Neural progenitor cell (in vitro differentiated cells): ENCODE measurements around the gene F2RL3. TPM values are rescaled to one million over a fixed set of nuclear protein-coding genes. Genes with fewer than 3 reads are reported as not detected.
A peak's percentile ranks its signal among the peaks of the same experiment; 100 is the strongest.

Experiments used
- DNase-seq: peaks from one replicate; pipeline ENCODE4 v3.0.0-alpha.2; 2016; ENCODE audit warnings: low spot score
- H2AFZ ChIP-seq: fragments of 200-600 bp; sonication (generic); replicated peaks from 2 replicates; pipeline ENCODE4 v1.6.1; 2016; ENCODE audit warnings: antibody characterized with exemption
- H3F3A ChIP-seq: fragments of 200-600 bp; sonication (generic); 2 replicates; pipeline ENCODE4 v1.6.1; 2016; ENCODE audit warnings: antibody characterized with exemption, low read depth
- H3K27ac ChIP-seq: fragments of 200-600 bp; sonication (generic); 2 replicates; pipeline ENCODE4 v1.5.1; 2016; ENCODE audit warnings: mild to moderate bottlenecking
- H3K27me3 ChIP-seq: fragments of 200-600 bp; sonication (generic); 2 replicates; pipeline ENCODE4 v1.6.1; 2016; ENCODE audit warnings: mild to moderate bottlenecking, moderate library complexity
- H3K36me3 ChIP-seq: fragments of 200-600 bp; sonication (generic); 2 replicates; pipeline ENCODE4 v1.5.1; 2016
- H3K4me1 ChIP-seq: fragments of 200-600 bp; sonication (generic); 2 replicates; pipeline ENCODE4 v1.6.1; 2016; ENCODE audit warnings: mixed run types
- H3K4me2 ChIP-seq: fragments of 200-600 bp; sonication (generic); 2 replicates; pipeline ENCODE4 v1.6.1; 2016
- H3K4me3 ChIP-seq: fragments of 200-600 bp; sonication (generic); 2 replicates; pipeline ENCODE4 v1.5.1; 2016
- H3K79me2 ChIP-seq: fragments of 200-600 bp; sonication (generic); 2 replicates; pipeline ENCODE4 v1.6.1; 2016; ENCODE audit warnings: low read depth
- H3K9ac ChIP-seq: fragments of 200-600 bp; sonication (generic); 2 replicates; pipeline ENCODE4 v1.6.1; 2016
- H3K9me3 ChIP-seq: fragments of 200-600 bp; sonication (generic); 2 replicates; pipeline ENCODE4 v1.5.1; 2016; ENCODE audit warnings: low read depth
- H4K20me1 ChIP-seq: fragments of 200-600 bp; sonication (generic); 2 replicates; pipeline ENCODE4 v1.6.1; 2016; ENCODE audit warnings: low read depth
- H3K27ac Mint-ChIP-seq: 3 replicates; pipeline ENCODE4 v1.8.0; 2021; ENCODE audit warnings: mixed read lengths
- H3K27me3 Mint-ChIP-seq: 2 replicates; pipeline ENCODE4 v1.8.0; 2022; ENCODE audit warnings: low read depth, mild to moderate bottlenecking, inconsistent platforms, moderate library complexity, mixed read lengths; ENCODE audit not compliant: insufficient read depth
- H3K36me3 Mint-ChIP-seq: 3 replicates; pipeline ENCODE4 v1.8.0; 2021; ENCODE audit warnings: mixed read lengths
- H3K4me1 Mint-ChIP-seq: 3 replicates; pipeline ENCODE4 v1.8.0; 2021; ENCODE audit warnings: mixed read lengths
- H3K4me3 Mint-ChIP-seq: 3 replicates; pipeline ENCODE4 v1.8.0; 2021; ENCODE audit warnings: mild to moderate bottlenecking, moderate library complexity, mixed read lengths
- H3K9me3 Mint-ChIP-seq: 3 replicates; pipeline ENCODE4 v1.8.0; 2020; ENCODE audit warnings: mixed read lengths
- EZH2 ChIP-seq: fragments of 200-600 bp; sonication (generic); IDR thresholded peaks from 2 replicates; pipeline ENCODE4 v1.6.1; 2017; ENCODE audit warnings: antibody characterized with exemption, mild to moderate bottlenecking, moderate library complexity
- EZH2phosphoT487 ChIP-seq: fragments of 200-600 bp; sonication (generic); IDR thresholded peaks from 2 replicates; pipeline ENCODE4 v1.6.1; 2017; ENCODE audit warnings: antibody characterized with exemption
- total RNA-seq: library from RNA; depleted of rRNA; stranded (reverse); fragments of >200 nt; gene quantifications from 2 replicates; pipeline ENCODE4 v1.2.3, GENCODE V29; 2015; ENCODE audit warnings: low replicate concordance
- TF ChIP-seq, protein P1 (sequence below): fragments of 200-600 bp; sonication (generic); IDR thresholded peaks from 2 replicates; pipeline ENCODE4 v1.5.1; 2017; ENCODE audit warnings: antibody characterized with exemption, mild to moderate bottlenecking

The F2RL3 gene
- total RNA-seq, 1 donor from 2014 or later, result not detected

DNA sequence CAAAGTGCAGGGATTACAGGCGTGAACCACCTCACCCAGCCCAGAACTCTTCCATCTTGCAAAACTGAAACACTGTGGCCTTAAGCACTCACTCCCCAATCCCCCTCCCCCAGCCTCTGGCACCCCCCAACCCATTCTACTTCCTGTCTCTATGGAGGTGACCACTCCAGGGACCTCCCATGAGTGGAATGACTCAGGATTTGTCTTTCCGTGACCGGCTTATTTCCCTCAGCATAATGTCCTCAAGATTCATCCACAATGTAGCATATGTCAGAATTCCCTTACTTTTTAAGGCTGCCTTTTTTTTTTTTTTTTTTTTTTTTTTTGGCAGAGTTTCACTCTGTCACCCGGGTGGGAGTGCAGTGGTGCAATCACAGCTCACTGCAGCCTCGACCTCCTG is 3.6 kb upstream of the F2RL3 start:
- Histone ChIP-seq H2AFZ (no peak overlapping the region), H3K4me2 (no peak overlapping the region), H4K20me1 (no peaks in the 10 kb centered on the region), H3K9me3 (no peaks in the 10 kb centered on the region), H3K36me3 (no peaks in the 10 kb centered on the region), H3K9ac (no peak overlapping the region), H3K4me1 (no peaks in the 10 kb centered on the region), H3K27me3 (no peaks in the 10 kb centered on the region), H3K27ac (no peak overlapping the region), H3K4me3 (no peak overlapping the region), H3F3A (no peaks in the 10 kb centered on the region), H3K79me2 (no peaks in the 10 kb centered on the region)
- H3K4me1 Mint-ChIP-seq, result peaks cover 8% of the 10 kb centered on the region
- DNase-seq, result no peak
- H3K27me3 Mint-ChIP-seq, result peaks cover 4% of the 10 kb centered on the region
- TF ChIP-seq, protein P1, sequence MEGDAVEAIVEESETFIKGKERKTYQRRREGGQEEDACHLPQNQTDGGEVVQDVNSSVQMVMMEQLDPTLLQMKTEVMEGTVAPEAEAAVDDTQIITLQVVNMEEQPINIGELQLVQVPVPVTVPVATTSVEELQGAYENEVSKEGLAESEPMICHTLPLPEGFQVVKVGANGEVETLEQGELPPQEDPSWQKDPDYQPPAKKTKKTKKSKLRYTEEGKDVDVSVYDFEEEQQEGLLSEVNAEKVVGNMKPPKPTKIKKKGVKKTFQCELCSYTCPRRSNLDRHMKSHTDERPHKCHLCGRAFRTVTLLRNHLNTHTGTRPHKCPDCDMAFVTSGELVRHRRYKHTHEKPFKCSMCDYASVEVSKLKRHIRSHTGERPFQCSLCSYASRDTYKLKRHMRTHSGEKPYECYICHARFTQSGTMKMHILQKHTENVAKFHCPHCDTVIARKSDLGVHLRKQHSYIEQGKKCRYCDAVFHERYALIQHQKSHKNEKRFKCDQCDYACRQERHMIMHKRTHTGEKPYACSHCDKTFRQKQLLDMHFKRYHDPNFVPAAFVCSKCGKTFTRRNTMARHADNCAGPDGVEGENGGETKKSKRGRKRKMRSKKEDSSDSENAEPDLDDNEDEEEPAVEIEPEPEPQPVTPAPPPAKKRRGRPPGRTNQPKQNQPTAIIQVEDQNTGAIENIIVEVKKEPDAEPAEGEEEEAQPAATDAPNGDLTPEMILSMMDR, result no peak
- no peak for TF ChIP-seq EZH2phosphoT487
- no peak for TF ChIP-seq EZH2
- no peak overlapping the region for H3K4me3 Mint-ChIP-seq
- peaks cover 15% of the 10 kb centered on the region for H3K36me3 Mint-ChIP-seq
- H3K27ac Mint-ChIP-seq, result no peak overlapping the region
- peaks cover 22% of the 10 kb centered on the region for H3K9me3 Mint-ChIP-seq

DNA sequence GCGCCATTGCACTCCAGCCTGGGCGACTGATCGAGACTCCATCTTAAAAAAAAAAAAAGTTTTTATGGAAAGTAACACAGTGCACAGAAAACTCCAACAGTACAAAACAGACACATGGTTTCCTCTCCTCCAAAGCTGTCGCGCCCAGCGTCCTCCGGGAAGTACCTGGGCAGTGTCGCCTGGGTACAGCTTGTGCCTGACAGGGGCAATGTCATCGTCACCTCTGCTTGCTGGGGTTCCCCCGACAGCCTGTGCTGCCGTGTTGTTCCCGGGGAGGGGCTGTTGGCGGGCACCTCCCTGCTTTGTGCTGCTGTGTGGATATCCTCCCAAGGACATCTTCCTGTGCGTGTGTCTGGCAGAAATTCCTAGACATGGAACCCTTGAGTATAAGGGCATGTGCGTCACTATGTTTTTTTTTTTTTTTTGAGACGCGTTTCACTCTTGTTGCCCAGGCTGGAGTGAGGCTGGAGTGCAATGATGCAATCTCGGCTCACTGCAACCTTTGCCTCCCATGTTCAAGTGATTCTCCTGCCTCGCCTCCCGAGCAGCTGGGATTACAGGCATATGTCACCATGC is 2.4 kb upstream of the F2RL3 start:
- H3K27ac Mint-ChIP-seq, result no peak overlapping the region
- Histone ChIP-seq H4K20me1 (no peaks in the 10 kb centered on the region), H3K4me3 (no peak overlapping the region), H2AFZ (no peak overlapping the region), H3F3A (no peaks in the 10 kb centered on the region), H3K4me1 (no peaks in the 10 kb centered on the region), H3K27me3 (no peaks in the 10 kb centered on the region), H3K9ac (no peak overlapping the region), H3K9me3 (no peaks in the 10 kb centered on the region), H3K36me3 (no peaks in the 10 kb centered on the region), H3K79me2 (no peaks in the 10 kb centered on the region), H3K27ac (no peak overlapping the region), H3K4me2 (no peak overlapping the region)
- no peak for DNase-seq
- H3K9me3 Mint-ChIP-seq, result peaks cover 17% of the 10 kb centered on the region
- H3K4me3 Mint-ChIP-seq, result no peak overlapping the region
- TF ChIP-seq EZH2, result no peak
- TF ChIP-seq, protein P1, result no peak
- TF ChIP-seq EZH2phosphoT487, result no peak
- peaks cover 5% of the 10 kb centered on the region for H3K27me3 Mint-ChIP-seq
- peaks cover 4% of the 10 kb centered on the region for H3K36me3 Mint-ChIP-seq
- peaks cover 8% of the 10 kb centered on the region for H3K4me1 Mint-ChIP-seq

DNA sequence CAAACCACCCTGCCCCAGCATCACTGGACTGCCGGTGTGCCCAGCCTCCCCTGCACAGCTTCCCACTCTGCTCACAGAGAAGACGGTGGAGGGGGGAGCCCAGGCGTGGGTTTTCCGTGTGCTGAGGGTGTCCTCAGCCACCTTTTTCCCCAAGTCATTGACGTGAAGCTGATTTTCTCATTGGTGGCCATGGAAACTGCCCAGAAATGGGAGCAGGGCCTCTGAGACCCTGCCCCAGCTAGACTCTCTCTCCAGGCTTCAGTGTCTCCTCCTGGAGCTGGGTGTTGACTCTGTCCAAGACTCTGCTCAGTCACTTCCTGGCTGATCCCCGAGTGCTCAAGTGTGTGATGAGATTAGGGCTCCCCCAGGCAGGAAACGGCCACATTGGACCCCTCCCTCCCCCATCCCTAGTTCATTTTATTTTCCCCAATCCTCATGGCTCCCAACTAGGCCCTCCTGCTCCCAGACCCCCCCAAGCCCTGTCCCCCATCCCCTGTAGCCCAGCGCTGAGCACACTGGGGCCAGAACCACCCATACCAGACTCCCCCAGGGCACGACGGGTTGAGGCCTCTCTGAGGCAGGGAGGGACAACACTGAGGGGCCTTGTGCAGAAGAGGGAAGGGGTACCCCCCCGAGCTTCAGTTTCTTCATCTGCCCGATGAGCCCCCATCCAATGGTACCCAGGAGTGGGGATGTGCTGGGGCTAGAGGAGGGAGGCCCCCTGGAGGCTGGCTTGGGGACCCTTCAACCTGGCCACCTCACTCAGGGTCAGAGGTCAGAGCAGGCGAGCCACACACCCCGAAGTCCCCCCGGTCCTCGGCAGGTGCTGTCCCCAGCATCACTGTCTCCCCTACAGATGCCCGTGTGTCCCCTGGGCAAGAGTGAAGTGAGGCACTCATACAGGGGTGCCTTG is 1.2 kb upstream of the F2RL3 start:
- H3K4me1 Mint-ChIP-seq, result peaks cover 8% of the 10 kb centered on the region
- peaks cover 5% of the 10 kb centered on the region for H3K27me3 Mint-ChIP-seq
- DNase-seq, result no peak
- no peaks in the 10 kb centered on the region for H3F3A ChIP-seq
- no peak overlapping the region for H2AFZ ChIP-seq
- H3K4me3 Mint-ChIP-seq, result peak overlapping the region; percentile 38
- H3K9me3 ChIP-seq, result no peaks in the 10 kb centered on the region
- peaks cover 8% of the 10 kb centered on the region for H3K9me3 Mint-ChIP-seq
- H3K36me3 ChIP-seq, result no peaks in the 10 kb centered on the region
- H3K4me1 ChIP-seq, result no peaks in the 10 kb centered on the region
- H3K79me2 ChIP-seq, result no peaks in the 10 kb centered on the region
- H3K36me3 Mint-ChIP-seq, result no peaks in the 10 kb centered on the region
- no peaks in the 10 kb centered on the region for H3K27me3 ChIP-seq
- no peak overlapping the region for H3K4me3 ChIP-seq
- no peak overlapping the region for H3K9ac ChIP-seq
- H4K20me1 ChIP-seq, result no peaks in the 10 kb centered on the region
- TF ChIP-seq EZH2phosphoT487 (no peak), EZH2 (no peak)
- TF ChIP-seq, protein P1, result no peak
- no peak overlapping the region for H3K4me2 ChIP-seq
- peak overlapping the region; percentile 37 for H3K27ac Mint-ChIP-seq
- no peak overlapping the region for H3K27ac ChIP-seq
